Colon (tissue), 2 donors: ENCODE data around the gene MTMR12.
"Not testable (repeated sequence)": the region's sequence is repeated elsewhere in the genome, so short reads cannot be mapped to it uniquely, and the experiment has no call there.

ENCODE experiments used
- FAIRE-seq: peaks from 2 replicates; lab custom pipeline; 2012; peaks lifted over from hg19 to GRCh38; lab: Jason Lieb, UNC
- donor health status: control.
- donor health status: control.

The MTMR12 gene

GRCh38 chr5:32232441-32233219, 80.1 kb downstream of the MTMR12 start:
- no peak for FAIRE-seq

- no peak for FAIRE-seq
Measured at GRCh38 chr5:32231929-32232328, 80.8 kb downstream of the MTMR12 start.

GRCh38 chr5:32231241-32231640, 81.5 kb downstream of the MTMR12 start:
- no peak for FAIRE-seq

GRCh38 chr5:32230356-32231099, 82.2 kb downstream of the MTMR12 start:
- no peak for FAIRE-seq

DNA sequence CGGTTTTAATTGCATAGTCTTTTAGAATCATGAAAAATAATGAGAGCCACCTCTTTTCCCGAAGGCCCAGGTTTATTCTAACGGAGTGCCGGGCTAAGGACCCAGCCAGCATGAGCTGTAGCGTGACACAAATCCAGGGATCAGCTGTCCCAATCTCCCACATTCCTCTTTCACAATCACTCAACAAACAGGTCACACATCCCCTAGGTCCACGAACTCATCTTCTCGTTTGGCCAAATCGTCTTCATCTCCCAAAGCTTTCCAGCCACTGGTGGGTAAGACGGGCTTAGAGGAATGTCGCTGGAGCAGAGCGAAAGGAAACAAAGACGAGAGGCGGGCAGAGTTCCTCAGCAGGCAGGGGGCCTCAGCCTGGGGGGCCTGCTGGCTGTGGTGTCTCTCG, 83.2 kb downstream of the MTMR12 start:
- FAIRE-seq, result no peak

DNA sequence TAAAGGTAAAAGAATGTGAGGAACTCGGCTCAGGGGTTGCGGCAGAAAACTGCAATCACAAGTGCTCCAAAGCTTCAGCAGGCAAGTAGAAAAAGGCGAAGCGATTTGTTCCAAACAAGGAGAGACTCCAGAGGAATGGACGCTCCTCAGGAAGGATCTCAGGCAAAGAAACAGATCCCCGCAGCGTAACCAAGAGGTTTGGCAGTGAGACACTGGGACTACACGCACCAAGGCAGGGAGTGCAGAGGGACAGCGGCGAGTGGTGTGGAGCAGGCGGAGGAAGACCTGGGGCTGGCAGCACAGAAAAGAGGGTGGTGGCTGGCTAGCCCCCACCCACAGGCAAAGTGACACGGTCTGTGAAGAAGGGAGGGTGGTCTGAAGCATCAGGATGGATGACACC, 83.9 kb downstream of the MTMR12 start:
- no peak for FAIRE-seq

DNA sequence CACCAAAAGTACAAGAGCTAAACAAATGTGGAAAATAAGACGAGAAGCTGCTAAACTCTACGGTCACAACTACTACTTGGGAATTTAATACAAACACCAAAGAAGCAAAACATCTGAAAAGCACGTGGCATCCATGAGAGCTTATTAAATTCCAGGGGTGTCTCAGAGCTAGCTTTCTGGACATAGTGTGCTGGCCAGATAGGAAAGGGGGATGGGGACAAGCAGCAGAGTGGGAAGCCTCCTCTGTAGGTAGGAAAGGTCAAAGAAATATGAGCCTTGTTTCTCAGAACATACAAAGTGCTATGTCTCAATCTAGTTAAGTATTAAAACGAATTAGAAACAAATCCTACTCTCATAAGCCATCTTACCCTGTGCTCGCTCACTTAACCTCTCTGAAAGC, 87.3 kb downstream of the MTMR12 start:
- FAIRE-seq, result no peak

- no peak for FAIRE-seq
Measured at GRCh38 chr5:32223972-32224609, 88.6 kb downstream of the MTMR12 start.

DNA sequence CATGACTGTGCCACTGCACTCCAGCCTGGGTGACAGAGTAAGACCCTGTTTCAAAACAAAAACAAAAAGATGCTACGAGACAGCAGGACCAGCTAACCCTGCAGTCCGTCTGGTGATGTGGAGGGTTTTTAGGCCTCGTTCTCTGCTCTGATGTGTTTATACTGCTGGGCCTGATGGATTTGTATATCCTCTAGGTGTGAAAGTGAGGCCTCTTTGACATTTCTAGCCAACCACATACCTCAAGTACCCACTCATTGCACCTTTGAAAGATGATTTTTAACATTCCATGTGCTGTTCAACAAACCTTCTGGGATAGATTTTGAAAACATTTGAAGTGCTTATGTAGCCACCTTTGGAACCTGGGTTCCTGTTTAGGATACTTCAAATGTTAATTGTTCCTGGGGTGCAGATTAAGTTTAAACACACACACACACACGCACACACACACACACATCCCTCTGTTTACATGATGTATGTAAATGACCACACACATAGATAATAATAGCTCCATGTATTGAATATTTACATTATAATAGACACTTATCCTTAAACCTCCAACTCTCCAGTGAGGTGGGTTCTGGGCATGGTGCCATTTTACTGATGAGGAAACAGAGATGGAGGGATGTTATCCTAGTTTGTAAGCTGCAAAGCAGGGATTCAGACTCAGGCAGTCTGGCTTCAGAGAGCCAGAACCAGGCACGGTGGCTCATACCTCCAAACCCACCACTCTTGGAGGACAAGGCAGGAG, 89.8 kb downstream of the MTMR12 start:
- no peak for FAIRE-seq

DNA sequence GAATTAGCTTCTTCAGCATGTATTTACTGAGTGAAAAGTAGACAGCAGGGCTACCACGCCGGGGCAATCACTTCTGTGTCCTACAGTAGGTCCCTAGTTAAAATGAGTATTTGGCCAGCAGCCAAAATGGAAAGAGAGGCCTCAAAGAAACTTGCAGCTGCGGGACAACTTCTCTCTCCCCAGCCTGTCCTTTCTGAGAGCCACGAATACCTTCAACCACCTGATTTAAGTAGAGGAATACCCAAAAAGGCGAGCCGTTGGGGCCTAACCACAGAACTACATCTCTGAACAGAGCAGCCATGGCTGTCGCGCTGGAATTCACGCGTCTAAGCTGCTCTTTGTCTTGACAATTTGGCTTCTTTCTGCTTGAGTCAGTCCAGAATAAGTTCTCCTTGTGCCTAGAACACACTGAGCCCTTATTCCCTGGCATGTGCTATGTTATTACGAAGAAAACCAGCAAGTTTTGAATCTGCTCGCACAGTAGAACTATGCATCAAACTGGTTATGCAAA, 94.8 kb downstream of the MTMR12 start:
- no peak for FAIRE-seq

- not testable (repeated sequence) for FAIRE-seq
Measured at GRCh38 chr5:32214344-32214743, 98.4 kb downstream of the MTMR12 start.

GRCh38 chr5:32210151-32210550, 102.6 kb downstream of the MTMR12 start:
- no peak for FAIRE-seq

- FAIRE-seq, result not testable (repeated sequence)
Measured at GRCh38 chr5:32208837-32209236, 103.9 kb downstream of the MTMR12 start.

DNA sequence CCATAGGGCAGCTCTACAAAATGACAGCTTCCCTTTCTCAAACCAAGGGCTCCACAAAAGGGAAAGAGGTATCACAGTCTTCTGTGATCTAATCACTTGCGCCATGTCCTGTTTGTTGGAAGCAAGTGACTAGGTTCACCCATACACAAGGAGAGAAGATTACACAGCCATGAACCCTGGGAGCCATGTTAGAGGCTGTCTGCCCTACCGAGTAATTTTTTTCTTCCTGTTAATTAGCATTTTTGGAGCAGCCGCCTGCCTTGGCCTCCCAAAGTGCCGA, 105.4 kb downstream of the MTMR12 start:
- FAIRE-seq, result no peak

- no peak for FAIRE-seq
Measured at GRCh38 chr5:32206509-32207354, 106.0 kb downstream of the MTMR12 start.

- FAIRE-seq, result no peak
Measured at GRCh38 chr5:32206053-32206452, 106.7 kb downstream of the MTMR12 start.

- no peak for FAIRE-seq
Measured at GRCh38 chr5:32202394-32202793, 110.3 kb downstream of the MTMR12 start.

GRCh38 chr5:32201122-32201753, 111.5 kb downstream of the MTMR12 start:
- FAIRE-seq, result no peak

- no peak for FAIRE-seq
Measured at GRCh38 chr5:32197032-32197431, 115.7 kb downstream of the MTMR12 start.

GRCh38 chr5:32195265-32195664, 117.5 kb downstream of the MTMR12 start:
- no peak for FAIRE-seq

- no peak for FAIRE-seq
Measured at GRCh38 chr5:32193591-32193990, 119.1 kb downstream of the MTMR12 start.
